Measurements from ENCODE around the gene HECTD4. TPM values are rescaled to one million over a fixed set of nuclear protein-coding genes. Genes with fewer than 3 reads are reported as not detected.

The HECTD4 gene
- polyA plus RNA-seq, 1 donor from 2014 or later: 15.8 TPM

- H3K79me2 ChIP-seq (replicated peaks; ENCODE audit: insufficient read depth, low read length): no peaks in the 10 kb centered on the region
- no peaks in the 10 kb centered on the region for H4K20me1 ChIP-seq (ENCODE audit: insufficient read depth)
- no peaks in the 10 kb centered on the region for H3K27me3 ChIP-seq (ENCODE audit: insufficient read depth, low read depth, low read length)
- H3K36me3 ChIP-seq (ENCODE audit: insufficient read depth, low read length): no peaks in the 10 kb centered on the region
- H3F3A ChIP-seq (ENCODE audit: insufficient read depth, low read length, poor library complexity, severe bottlenecking): no peaks in the 10 kb centered on the region
- TF ChIP-seq RAD21 (conservative IDR thresholded peaks at IDR 0.05): no peak
- no peak for TF ChIP-seq TAF1 (IDR thresholded peaks at IDR 0.05; ENCODE audit: low read depth)
- no peak overlapping the region for H3K9ac ChIP-seq (ENCODE audit: low read length)
- no peak overlapping the region for H3K4me3 ChIP-seq (ENCODE audit: low read length)
- no peaks in the 10 kb centered on the region for H3K9me2 ChIP-seq (ENCODE audit: insufficient read depth, low read length)
- H3K9me3 ChIP-seq (ENCODE audit: low read length): no peaks in the 10 kb centered on the region
- H3K4me2 ChIP-seq (ENCODE audit: low read length): no peak overlapping the region
- H3K27ac ChIP-seq (ENCODE audit: low read length): no peak overlapping the region
- no peak overlapping the region for H2AFZ ChIP-seq (ENCODE audit: low read depth, low read length)
Observed at GRCh38 chr12:112170971-112171596, 211.1 kb downstream of the HECTD4 start.

GRCh38 chr12:112170376-112170775 is 211.9 kb downstream of the HECTD4 start:
- no peak for TF ChIP-seq EZH2 (IDR thresholded peaks at IDR 0.05; ENCODE audit: borderline replicate concordance, insufficient read depth, low read length, poor library complexity, severe bottlenecking)
- TF ChIP-seq CTCF (IDR thresholded peaks at IDR 0.05; ENCODE audit: poor library complexity, severe bottlenecking): no peak
- Histone ChIP-seq H3K27ac (ENCODE audit: low read length) (no peak overlapping the region), H4K20me1 (ENCODE audit: insufficient read depth) (no peaks in the 10 kb centered on the region), H3K9me3 (ENCODE audit: low read length) (no peaks in the 10 kb centered on the region), H3K36me3 (ENCODE audit: insufficient read depth, low read length) (peaks cover 3% of the 10 kb centered on the region), H3K9me2 (ENCODE audit: insufficient read depth, low read length) (no peaks in the 10 kb centered on the region), H3K9ac (ENCODE audit: low read length) (no peak overlapping the region), H3K27me3 (ENCODE audit: insufficient read depth, low read depth, low read length) (no peaks in the 10 kb centered on the region), H3K79me2 (replicated peaks; ENCODE audit: insufficient read depth, low read length) (no peaks in the 10 kb centered on the region), H3K4me2 (ENCODE audit: low read length) (no peak overlapping the region), H3F3A (ENCODE audit: insufficient read depth, low read length, poor library complexity, severe bottlenecking) (no peaks in the 10 kb centered on the region), H2AFZ (ENCODE audit: low read depth, low read length) (no peak overlapping the region), H3K4me3 (ENCODE audit: low read length) (no peak overlapping the region)

- Histone ChIP-seq H3K27ac (ENCODE audit: low read length) (no peak overlapping the region), H3K27me3 (ENCODE audit: insufficient read depth, low read depth, low read length) (no peaks in the 10 kb centered on the region)
Observed at GRCh38 chr12:112169966-112170365, 212.3 kb downstream of the HECTD4 start.

More at GRCh38 chr12:112169966-112170365, 212.3 kb downstream of the HECTD4 start:
- no peak overlapping the region for H2AFZ ChIP-seq (ENCODE audit: low read depth, low read length)
- no peaks in the 10 kb centered on the region for H3F3A ChIP-seq (ENCODE audit: insufficient read depth, low read length, poor library complexity, severe bottlenecking)
- H3K9me2 ChIP-seq (ENCODE audit: insufficient read depth, low read length): no peaks in the 10 kb centered on the region
- H3K4me2 ChIP-seq (ENCODE audit: low read length): no peak overlapping the region
- no peak overlapping the region for H3K9ac ChIP-seq (ENCODE audit: low read length)
- peaks cover 3% of the 10 kb centered on the region for H3K36me3 ChIP-seq (ENCODE audit: insufficient read depth, low read length)
- no peaks in the 10 kb centered on the region for H3K79me2 ChIP-seq (replicated peaks; ENCODE audit: insufficient read depth, low read length)
- H4K20me1 ChIP-seq (ENCODE audit: insufficient read depth): no peaks in the 10 kb centered on the region
- H3K4me3 ChIP-seq (ENCODE audit: low read length): no peak overlapping the region
- no peak for TF ChIP-seq RAD21 (conservative IDR thresholded peaks at IDR 0.05)
- no peak for TF ChIP-seq POLR2AphosphoS5 (IDR thresholded peaks at IDR 0.05)
- no peak for TF ChIP-seq REST (IDR thresholded peaks at IDR 0.05; ENCODE audit: borderline replicate concordance)
- TF ChIP-seq EP300 (conservative IDR thresholded peaks at IDR 0.05; ENCODE audit: poor library complexity, severe bottlenecking): no peak
- TF ChIP-seq MXI1 (conservative IDR thresholded peaks at IDR 0.05; ENCODE audit: poor library complexity, severe bottlenecking): no peak
- TF ChIP-seq EZH2 (IDR thresholded peaks at IDR 0.05; ENCODE audit: borderline replicate concordance, insufficient read depth, low read length, poor library complexity, severe bottlenecking): no peak
- no peak for TF ChIP-seq TAF1 (IDR thresholded peaks at IDR 0.05; ENCODE audit: low read depth)
- TF ChIP-seq SMC3 (conservative IDR thresholded peaks at IDR 0.05; ENCODE audit: poor library complexity): no peak
- no peak for TF ChIP-seq CTCF (IDR thresholded peaks at IDR 0.05; ENCODE audit: poor library complexity, severe bottlenecking)
- H3K9me3 ChIP-seq (ENCODE audit: low read length): no peaks in the 10 kb centered on the region

Measured in neural cell (in vitro differentiated cells).